GM12873 (cell line): ENCODE data around the gene GSE1.

Experiments
- TF ChIP-seq, protein P1 (sequence below): IDR thresholded peaks from 2 replicates; pipeline ENCODE4 v1.5.1; 2012; ENCODE audit warnings: low read depth, mild to moderate bottlenecking, moderate library complexity, low read length, control low read depth; ENCODE audit not compliant: insufficient read depth; ENCODE audit errors: missing control alignments

Gene GSE1

GRCh38 chr16:85570735-85571562 is 42.2 kb upstream of the GSE1 start:
- TF ChIP-seq, protein P1, sequence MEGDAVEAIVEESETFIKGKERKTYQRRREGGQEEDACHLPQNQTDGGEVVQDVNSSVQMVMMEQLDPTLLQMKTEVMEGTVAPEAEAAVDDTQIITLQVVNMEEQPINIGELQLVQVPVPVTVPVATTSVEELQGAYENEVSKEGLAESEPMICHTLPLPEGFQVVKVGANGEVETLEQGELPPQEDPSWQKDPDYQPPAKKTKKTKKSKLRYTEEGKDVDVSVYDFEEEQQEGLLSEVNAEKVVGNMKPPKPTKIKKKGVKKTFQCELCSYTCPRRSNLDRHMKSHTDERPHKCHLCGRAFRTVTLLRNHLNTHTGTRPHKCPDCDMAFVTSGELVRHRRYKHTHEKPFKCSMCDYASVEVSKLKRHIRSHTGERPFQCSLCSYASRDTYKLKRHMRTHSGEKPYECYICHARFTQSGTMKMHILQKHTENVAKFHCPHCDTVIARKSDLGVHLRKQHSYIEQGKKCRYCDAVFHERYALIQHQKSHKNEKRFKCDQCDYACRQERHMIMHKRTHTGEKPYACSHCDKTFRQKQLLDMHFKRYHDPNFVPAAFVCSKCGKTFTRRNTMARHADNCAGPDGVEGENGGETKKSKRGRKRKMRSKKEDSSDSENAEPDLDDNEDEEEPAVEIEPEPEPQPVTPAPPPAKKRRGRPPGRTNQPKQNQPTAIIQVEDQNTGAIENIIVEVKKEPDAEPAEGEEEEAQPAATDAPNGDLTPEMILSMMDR, result no peak

DNA sequence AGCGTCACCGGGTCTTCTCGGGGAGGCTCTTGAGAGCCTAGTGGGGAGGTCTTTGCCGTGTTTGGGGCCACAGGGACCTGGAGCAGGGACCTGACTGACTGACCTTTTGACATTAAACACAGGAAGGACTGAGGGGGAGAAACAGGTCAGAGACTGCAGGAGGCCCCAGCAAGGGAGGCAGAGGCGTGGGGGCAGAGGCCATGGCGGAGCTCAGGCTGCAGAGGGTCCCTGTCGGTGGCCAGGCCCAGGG is 41.6 kb upstream of the GSE1 start:
- TF ChIP-seq, protein P1, result no peak

GRCh38 chr16:85571813-85572619 is 41.1 kb upstream of the GSE1 start:
- TF ChIP-seq, protein P1, result no peak

DNA sequence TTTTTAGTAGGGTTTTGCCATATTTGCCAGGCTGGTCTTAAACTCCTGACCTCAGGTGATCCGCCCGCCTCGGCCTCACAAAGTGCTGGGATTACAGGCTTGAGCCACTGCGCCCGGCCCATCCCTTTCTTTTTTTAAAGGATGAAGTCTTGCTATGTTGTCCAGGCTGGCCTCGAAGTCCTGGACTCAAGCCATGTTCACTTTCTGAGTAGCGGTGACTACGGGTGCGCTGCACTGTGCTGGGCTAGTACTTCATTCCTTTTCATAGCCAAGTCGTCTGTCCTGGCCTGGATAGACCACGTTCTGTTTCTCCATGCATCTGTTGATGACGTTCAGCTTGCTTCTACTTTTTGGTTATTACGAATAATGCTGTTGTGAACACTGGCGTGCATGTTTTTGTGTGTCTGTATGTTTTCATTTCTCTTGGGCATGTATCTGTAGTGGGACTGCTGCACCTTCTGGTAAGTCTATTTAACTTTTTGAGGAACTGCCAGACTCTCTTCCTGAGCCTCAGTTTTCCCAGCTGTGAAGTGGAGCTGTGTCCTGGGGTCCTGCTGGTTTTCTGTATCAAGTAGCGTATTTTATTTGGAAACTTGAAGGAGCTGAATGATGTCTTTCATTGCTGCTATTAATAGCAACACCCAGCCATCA is 40.0 kb upstream of the GSE1 start:
- TF ChIP-seq, protein P1, result no peak

DNA sequence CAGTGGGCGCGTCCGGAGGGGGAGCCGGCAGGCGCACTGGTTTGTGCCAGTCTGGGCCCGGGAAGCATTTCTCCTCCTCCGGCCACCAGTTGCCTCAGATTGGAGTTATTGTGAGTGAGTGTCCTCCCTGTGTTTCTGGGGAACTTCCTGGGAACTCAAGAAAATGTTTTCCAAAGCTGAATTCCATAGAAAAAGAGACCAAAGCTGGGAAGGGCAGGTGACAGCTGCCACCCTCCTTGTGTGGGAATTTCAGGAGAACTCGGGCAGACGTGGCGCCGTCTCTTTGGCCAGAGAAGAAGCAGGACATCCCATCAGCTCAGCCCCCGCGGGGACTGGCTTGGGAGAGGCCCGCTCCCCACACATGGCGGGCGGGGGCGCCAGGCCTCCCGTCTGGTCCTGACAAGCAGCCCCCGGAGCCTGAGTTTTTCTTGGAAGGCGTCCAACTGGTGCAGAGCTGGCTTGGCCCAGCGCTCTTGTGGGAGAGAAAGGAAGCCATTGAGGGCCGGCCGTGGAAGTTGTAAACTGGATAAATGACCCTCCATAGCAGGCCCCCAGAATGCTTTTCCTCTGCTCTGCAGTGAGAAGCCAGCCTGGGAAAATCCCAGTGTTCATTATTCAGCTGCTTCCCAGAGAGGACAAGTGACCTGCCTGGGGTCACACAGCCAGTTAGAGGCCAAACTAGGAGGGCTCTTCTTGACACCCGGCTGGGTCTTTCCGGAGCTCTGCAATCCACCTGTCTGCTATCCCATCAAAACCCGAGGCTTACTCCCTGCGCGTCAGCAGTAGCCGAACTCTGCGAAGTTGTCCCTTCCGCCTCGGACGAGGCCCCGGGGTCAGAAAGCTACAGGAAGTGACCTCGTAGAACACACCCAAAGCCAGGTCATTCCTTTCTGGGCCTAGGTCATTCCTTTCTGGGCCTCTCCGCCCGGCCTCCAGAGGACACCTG is 39.2 kb upstream of the GSE1 start:
- TF ChIP-seq, protein P1, result no peak

- TF ChIP-seq, protein P1, result no peak
These were observed 38.2 kb upstream of the GSE1 start for GRCh38 chr16:85574672-85575475.
